Astrocyte (in vitro differentiated cells and primary cell): ENCODE data around the gene CIZ1. TPM values are rescaled to one million over a fixed set of nuclear protein-coding genes. Genes with fewer than 3 reads are reported as not detected.

Experiments
- DNase-seq: peaks from one replicate; pipeline ENCODE4 v3.0.0-alpha.2; 2010; ENCODE audit warnings: low read depth
- FAIRE-seq: peaks from 2 replicates; lab custom pipeline; 2011; peaks lifted over from hg19 to GRCh38; lab: Jason Lieb, UNC
- H2AFZ ChIP-seq: 2 replicates; pipeline ENCODE4 v1.6.0; 2012; ENCODE audit warnings: low read depth, low read length, inconsistent platforms
- H3K27ac ChIP-seq: 2 replicates; pipeline ENCODE4 v1.5.1; 2011; ENCODE audit warnings: low read depth, low read length, inconsistent platforms
- H3K27me3 ChIP-seq: 2 replicates; pipeline ENCODE4 v1.6.0; 2011; ENCODE audit warnings: low read length, inconsistent platforms; ENCODE audit not compliant: insufficient read depth
- H3K36me3 ChIP-seq: 2 replicates; pipeline ENCODE4 v1.5.1; 2011; ENCODE audit warnings: low read length, inconsistent platforms; ENCODE audit not compliant: insufficient read depth
- H3K4me1 ChIP-seq: 2 replicates; pipeline ENCODE4 v1.5.1; 2011; ENCODE audit warnings: low read length, inconsistent platforms; ENCODE audit not compliant: insufficient read depth
- H3K4me2 ChIP-seq: 2 replicates; pipeline ENCODE4 v1.6.0; 2012; ENCODE audit warnings: low read length, inconsistent platforms
- H3K4me3 ChIP-seq: 2 replicates; pipeline ENCODE4 v1.5.1; 2011; ENCODE audit warnings: low read depth, mild to moderate bottlenecking, low read length, inconsistent platforms; ENCODE audit not compliant: insufficient read depth
- H3K79me2 ChIP-seq: 2 replicates; pipeline ENCODE4 v1.6.0; 2012; ENCODE audit warnings: mild to moderate bottlenecking, low read length, inconsistent platforms; ENCODE audit not compliant: insufficient read depth
- H3K9ac ChIP-seq: 2 replicates; pipeline ENCODE4 v1.6.0; 2012; ENCODE audit warnings: mild to moderate bottlenecking, low read length, inconsistent platforms
- H3K9me3 ChIP-seq: 2 replicates; pipeline ENCODE4 v1.5.1; 2012; ENCODE audit warnings: low read depth, mild to moderate bottlenecking, low read length, inconsistent platforms; ENCODE audit not compliant: insufficient read depth
- H4K20me1 ChIP-seq: 2 replicates; pipeline ENCODE4 v1.6.0; 2012; ENCODE audit warnings: low read length, inconsistent platforms; ENCODE audit not compliant: insufficient read depth
- H3K27ac Mint-ChIP-seq: one replicate; pipeline ENCODE4 v1.8.0; 2021; ENCODE audit warnings: mild to moderate bottlenecking, mixed read lengths; ENCODE audit not compliant: unreplicated experiment
- H3K27me3 Mint-ChIP-seq: one replicate; pipeline ENCODE4 v1.8.0; 2021; ENCODE audit warnings: low read depth, mixed read lengths; ENCODE audit not compliant: unreplicated experiment
- H3K36me3 Mint-ChIP-seq: one replicate; pipeline ENCODE4 v1.8.0; 2021; ENCODE audit warnings: low read depth, mixed read lengths; ENCODE audit not compliant: unreplicated experiment
- H3K4me1 Mint-ChIP-seq: one replicate; pipeline ENCODE4 v1.8.0; 2021; ENCODE audit warnings: low read depth, mixed read lengths; ENCODE audit not compliant: unreplicated experiment
- H3K4me3 Mint-ChIP-seq: one replicate; pipeline ENCODE4 v1.8.0; 2021; ENCODE audit warnings: mild to moderate bottlenecking, moderate library complexity, mixed read lengths; ENCODE audit not compliant: unreplicated experiment
- H3K9me3 Mint-ChIP-seq: one replicate; pipeline ENCODE4 v1.8.0; 2021; ENCODE audit warnings: mild to moderate bottlenecking, mixed read lengths; ENCODE audit not compliant: unreplicated experiment
- EZH2 ChIP-seq: IDR thresholded peaks from 2 replicates; pipeline ENCODE4 v1.6.1; 2012; ENCODE audit warnings: mild to moderate bottlenecking, low read length, inconsistent platforms; ENCODE audit not compliant: insufficient read depth
- total RNA-seq: library from RNA; stranded (reverse); gene quantifications from 2 replicates; pipeline ENCODE4 v1.2.1, GENCODE V29; 2021
- TF ChIP-seq, protein P1 (sequence below): IDR thresholded peaks from 2 replicates; pipeline ENCODE4 v1.5.1; 2011; ENCODE audit warnings: low read depth, mild to moderate bottlenecking, inconsistent platforms, low read length, moderate library complexity; ENCODE audit not compliant: insufficient read depth

CIZ1 gene
- total RNA-seq, 1 donor from 2014 or later = 117 TPM

DNA sequence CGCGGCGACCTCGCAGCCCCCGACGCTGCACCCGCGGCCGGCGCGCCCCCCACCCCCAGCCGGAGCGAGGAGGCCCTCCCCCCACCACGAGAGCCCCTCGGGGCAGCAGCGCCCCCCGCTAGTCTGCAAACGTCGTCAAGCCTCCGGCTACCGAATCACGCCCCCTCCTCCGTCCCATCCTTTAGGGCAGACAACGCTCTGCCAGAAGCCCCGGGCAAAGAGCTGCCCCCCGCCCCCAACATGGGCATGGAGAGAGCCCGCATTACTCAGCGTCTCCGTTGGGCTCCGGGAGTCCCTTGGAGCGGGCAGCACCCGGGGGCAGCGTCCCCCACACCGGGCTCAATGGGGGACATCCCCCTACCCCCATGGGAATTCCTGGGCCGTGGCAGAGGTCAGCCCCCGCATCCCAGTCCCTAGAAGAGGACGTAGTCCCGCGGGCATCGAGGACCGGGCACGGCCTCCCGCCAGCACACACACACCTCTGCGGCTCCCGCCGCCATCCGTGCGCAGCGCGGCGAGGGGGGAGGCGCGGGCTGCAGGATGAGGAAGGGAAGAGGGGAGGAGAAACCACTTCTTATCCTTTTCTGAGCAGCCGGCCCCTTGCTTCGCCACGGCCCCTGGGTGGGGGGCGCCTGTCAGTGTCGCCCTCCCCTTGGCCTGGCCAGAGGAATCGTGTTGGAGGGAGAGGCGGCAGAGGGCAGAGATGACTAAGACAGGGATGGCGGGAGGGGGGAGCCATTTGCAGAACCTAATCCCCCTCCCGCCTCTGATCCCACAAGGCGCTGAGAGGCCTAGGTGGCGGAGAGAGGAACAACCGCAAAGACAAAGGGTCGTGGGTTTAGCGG is 12.6 kb upstream of the CIZ1 start:
- Histone ChIP-seq H3K27ac (no peak overlapping the region), H3K4me1 (peaks cover 21% of the 10 kb centered on the region), H3K27me3 (no peaks in the 10 kb centered on the region), H4K20me1 (peaks cover 12% of the 10 kb centered on the region), H3K9me3 (no peaks in the 10 kb centered on the region), H3K36me3 (no peaks in the 10 kb centered on the region), H3K9ac (peak overlapping the region; percentile 72), H3K4me3 (peak overlapping the region; percentile 73), H3K79me2 (peaks cover 8% of the 10 kb centered on the region), H2AFZ (peak overlapping the region; percentile 89), H3K4me2 (peak overlapping the region; percentile 97)
- Mint-ChIP-seq H3K36me3 (peaks cover 2% of the 10 kb centered on the region), H3K27me3 (no peaks in the 10 kb centered on the region), H3K4me1 (peaks cover 25% of the 10 kb centered on the region), H3K27ac (no peak overlapping the region), H3K9me3 (no peaks in the 10 kb centered on the region), H3K4me3 (peak overlapping the region; percentile 83)
- DNase-seq = no peak
- no peak for TF ChIP-seq EZH2
- TF ChIP-seq, protein P1, sequence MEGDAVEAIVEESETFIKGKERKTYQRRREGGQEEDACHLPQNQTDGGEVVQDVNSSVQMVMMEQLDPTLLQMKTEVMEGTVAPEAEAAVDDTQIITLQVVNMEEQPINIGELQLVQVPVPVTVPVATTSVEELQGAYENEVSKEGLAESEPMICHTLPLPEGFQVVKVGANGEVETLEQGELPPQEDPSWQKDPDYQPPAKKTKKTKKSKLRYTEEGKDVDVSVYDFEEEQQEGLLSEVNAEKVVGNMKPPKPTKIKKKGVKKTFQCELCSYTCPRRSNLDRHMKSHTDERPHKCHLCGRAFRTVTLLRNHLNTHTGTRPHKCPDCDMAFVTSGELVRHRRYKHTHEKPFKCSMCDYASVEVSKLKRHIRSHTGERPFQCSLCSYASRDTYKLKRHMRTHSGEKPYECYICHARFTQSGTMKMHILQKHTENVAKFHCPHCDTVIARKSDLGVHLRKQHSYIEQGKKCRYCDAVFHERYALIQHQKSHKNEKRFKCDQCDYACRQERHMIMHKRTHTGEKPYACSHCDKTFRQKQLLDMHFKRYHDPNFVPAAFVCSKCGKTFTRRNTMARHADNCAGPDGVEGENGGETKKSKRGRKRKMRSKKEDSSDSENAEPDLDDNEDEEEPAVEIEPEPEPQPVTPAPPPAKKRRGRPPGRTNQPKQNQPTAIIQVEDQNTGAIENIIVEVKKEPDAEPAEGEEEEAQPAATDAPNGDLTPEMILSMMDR = no peak
- no peak for FAIRE-seq

DNA sequence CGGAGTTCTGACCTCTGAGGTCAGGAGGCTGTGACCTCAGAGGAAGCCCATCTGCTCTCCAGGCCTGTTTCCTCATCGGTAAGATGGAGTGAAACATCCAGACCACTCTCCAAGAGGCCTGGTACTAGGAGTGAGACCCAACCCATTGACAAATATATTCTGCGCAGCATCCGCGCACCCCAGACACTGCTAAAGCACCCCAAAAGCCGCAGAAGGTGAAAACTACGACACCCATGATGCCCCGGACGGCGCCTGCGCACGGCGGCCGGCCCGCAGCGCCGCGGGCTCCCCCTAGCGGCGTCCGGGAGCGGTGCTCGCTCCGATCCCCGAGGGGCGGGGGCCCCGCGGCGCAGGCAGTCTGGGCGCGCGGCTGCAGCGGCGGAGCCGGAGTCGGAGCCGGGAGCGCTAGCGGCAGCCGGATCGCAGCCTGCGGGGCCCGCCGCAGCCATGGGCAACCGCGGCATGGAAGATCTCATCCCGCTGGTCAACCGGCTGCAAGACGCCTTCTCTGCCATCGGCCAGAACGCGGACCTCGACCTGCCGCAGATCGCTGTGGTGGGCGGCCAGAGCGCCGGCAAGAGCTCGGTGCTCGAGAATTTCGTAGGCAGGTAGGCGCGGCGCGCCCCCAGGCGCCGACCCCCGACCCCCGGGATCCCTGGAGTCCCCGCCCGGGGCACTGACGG is 11.8 kb upstream of the CIZ1 start, which contains the start of gene DNM1:
DNM1 (plus strand) TSS at position 356 of the 683 bp plus-strand sequence; CDS start at position 448, 92 bp downstream.
- Mint-ChIP-seq H3K36me3 (peaks cover 3% of the 10 kb centered on the region), H3K4me1 (peaks cover 25% of the 10 kb centered on the region), H3K9me3 (no peaks in the 10 kb centered on the region), H3K27ac (peak within 1 kb of the TSS; percentile 63), H3K27me3 (no peaks in the 10 kb centered on the region), H3K4me3 (peak within 1 kb of the TSS; percentile 91)
- DNase-seq = no peak
- no peaks in the 10 kb centered on the region for H3K27me3 ChIP-seq
- no peak for FAIRE-seq
- H3K4me2 ChIP-seq = peak within 1 kb of the TSS; percentile 97
- H3K9me3 ChIP-seq = no peaks in the 10 kb centered on the region
- TF ChIP-seq, protein P1 = peak; percentile 65
- TF ChIP-seq EZH2 = no peak
- peak within 1 kb of the TSS; percentile 73 for H3K4me3 ChIP-seq
- peaks cover 4% of the 10 kb centered on the region for H4K20me1 ChIP-seq
- H3K9ac ChIP-seq = peak within 1 kb of the TSS; percentile 72
- H3K36me3 ChIP-seq = no peaks in the 10 kb centered on the region
- peak within 1 kb of the TSS; percentile 66 for H3K27ac ChIP-seq
- H3K4me1 ChIP-seq = peaks cover 21% of the 10 kb centered on the region
- H2AFZ ChIP-seq = peak within 1 kb of the TSS; percentile 89
- peaks cover 4% of the 10 kb centered on the region for H3K79me2 ChIP-seq
